T follicular helper cell (primary cell): ENCODE results near the gene PTPRM.

Source experiments
- DNase-seq: peaks from one replicate; pipeline ENCODE4 v3.0.0-alpha.2; 2020; ENCODE audit warnings: low read depth

PTPRM gene

DNA sequence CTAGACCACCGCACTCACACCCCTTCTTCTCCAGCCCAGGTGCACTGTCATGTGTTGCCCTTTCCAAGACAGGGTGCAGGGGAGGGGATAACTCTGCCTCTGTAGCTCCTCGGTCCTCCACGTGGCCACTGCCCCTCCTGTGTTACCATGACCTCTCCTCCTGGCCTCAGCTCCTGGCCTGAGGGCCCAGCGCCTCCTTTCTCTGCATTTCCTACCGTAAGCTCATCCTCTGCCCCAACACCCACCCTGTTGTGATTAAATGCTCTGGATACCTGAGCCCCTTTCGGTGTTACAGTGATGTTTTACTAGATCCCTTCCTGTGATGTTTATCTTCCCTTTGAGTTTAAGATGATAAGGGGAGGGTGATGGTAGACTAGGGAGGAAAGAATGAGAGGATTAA, 242.3 kb downstream of the PTPRM start:
- DNase-seq, result no peak

DNA sequence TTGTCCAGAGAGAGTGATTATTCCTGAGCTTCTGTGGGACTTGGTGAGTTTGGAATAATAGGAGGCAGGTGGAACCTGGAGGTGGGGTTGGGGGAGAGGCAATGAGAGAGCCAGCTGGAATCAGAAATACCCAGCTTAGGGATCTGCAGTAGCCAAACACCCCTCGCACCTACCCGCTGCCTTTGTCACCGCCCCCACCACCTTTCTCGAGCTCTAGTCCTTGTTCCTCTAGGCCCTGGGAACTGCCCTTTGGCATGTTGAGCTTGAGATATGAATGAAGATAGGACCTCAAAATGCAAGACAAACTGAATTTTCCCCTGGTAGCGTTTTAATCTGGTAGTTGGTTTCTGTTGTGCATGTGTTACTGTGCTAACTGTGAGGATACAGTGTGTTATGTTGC, 242.9 kb downstream of the PTPRM start:
- DNase-seq, result no peak

DNA sequence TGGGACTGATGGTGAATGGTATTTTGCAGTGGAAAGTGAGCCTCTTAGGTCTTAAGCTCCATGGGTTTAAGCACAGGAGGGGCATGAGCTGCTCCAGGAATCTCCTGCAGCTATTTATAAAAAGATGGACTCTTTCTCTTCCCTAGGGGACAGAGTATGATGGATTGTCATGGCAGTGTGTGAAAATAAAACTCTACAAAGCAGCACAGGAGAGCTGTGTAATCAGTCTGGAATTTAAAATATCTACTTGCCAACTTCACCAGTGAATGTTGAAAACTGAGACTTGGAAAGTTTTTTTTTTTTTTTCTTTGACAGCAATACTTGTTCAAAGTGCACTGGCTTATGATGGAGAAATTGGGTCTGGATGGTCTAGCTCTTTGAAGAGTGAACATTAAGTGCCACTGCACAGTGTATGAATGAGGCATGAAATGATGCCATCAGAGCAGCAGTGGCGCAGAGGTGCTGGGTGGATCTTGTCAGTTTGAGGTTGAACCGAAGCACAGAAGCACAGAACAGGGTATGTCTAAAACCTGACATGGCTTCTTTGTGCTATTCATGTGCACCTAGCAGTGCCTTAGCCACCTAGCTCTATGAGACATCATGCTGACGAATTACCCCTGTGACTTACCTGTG, 245.4 kb downstream of the PTPRM start:
- DNase-seq, result no peak

DNA sequence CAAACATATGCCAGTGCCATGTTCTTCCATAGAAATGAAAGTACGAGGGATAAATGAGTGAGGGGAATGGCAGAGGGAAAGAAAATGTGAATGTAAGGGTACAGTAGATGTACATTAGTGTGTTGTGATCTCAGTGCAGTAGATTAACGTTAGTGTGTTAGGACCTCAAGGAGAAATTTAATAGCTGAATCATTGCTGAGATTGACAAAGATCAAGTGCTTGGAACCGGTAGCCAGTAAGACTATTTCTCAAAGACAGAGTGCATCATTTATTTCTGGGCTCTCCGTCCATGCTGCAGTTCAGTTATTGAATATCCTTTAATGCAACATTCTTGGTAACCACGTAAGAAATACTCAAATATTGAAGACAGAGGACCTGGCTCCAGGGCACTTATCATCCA, 246.0 kb downstream of the PTPRM start:
- no peak for DNase-seq

DNA sequence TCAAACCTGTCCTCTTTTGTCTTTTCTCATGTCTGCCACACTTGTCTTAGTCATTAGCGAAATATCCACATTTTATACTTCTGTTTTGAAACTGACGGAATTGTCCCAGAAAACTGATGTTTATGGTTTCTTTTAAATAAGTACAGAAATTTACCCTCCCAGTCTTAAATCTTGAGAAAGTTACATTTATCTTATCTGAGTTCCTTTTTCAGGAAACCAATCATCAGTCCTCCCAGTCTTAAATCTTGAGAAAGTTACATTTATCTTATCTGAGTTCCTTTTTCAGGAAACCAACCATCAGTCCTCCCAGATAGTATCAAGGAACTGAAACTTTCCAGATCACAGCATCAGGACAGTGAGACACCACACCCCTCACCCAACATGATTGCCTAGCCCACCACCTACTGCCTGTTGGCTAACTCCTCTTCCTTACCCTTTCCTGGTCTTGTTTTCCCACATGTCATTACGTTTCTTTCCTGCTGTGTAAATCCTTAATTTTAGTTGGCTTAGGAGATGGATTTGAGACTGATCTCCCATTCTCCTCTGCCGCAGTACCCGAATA, 247.7 kb downstream of the PTPRM start:
- DNase-seq, result no peak

DNA sequence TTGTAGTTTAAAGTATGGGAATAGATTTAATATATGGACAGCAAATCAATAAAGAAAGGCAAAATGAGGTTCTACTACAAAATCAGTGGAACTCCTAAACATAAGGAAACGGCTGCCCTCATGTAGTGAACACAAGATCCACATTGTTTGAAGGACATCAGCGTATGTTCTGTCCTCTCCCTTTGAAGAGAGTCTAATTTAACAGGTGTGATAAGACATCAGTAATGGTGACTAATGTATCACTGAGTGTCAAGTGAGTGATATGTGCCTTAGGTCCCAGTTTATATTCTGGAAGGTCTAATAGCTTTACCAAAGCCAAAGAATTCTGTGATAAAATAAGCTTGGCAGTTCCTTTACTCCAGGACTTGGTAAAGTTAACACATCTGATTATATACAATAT, 248.7 kb downstream of the PTPRM start:
- no peak for DNase-seq

DNA sequence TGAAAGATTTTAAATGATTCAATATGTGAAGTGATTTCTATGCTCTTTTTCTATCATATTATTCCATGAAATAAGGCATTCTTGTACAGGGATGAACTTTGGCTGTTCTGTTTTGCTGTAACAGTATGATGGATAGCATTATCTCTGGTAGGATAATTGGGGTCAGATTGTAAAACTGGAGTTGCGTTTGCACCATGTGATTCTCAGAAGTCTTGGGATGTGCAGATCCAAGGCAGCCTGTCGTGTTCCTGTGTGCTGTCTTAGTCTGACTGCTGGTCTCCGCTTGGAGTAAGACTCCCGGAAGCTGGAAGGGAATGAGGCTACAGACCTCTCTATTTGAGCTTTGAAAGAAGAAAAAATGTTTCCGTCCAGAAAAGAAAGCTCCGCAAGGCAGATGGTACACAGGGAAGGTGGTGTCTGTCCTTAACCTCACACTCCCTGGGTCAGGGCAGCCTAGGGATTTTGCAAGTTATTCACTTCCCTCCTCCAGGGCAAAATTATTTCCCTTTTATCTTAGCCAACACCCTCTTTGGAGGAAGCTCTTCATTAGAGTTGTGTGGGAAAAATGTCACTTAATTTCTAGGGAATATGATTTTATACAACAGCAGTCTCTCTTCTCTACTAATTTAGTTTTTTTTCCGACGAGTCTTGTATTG, 250.6 kb downstream of the PTPRM start:
- no peak for DNase-seq

DNA sequence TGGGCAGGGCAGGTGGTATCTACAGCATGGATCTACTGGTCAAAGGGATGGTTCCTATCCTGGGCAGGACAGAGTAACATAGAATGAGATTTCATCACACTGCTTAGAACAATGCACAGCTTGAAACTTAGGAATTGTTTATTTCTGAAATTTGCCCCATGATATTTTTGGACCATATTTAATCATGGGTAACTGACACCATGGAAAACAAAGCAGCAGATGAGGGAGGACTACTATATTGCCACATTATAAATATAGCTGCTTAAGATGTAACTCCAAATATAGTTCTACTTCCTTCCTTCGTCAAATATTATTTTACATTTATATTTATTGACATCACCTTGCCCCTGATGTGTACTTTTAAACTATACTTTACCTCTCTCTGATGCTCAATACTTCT, 254.7 kb downstream of the PTPRM start:
- DNase-seq, result no peak

DNA sequence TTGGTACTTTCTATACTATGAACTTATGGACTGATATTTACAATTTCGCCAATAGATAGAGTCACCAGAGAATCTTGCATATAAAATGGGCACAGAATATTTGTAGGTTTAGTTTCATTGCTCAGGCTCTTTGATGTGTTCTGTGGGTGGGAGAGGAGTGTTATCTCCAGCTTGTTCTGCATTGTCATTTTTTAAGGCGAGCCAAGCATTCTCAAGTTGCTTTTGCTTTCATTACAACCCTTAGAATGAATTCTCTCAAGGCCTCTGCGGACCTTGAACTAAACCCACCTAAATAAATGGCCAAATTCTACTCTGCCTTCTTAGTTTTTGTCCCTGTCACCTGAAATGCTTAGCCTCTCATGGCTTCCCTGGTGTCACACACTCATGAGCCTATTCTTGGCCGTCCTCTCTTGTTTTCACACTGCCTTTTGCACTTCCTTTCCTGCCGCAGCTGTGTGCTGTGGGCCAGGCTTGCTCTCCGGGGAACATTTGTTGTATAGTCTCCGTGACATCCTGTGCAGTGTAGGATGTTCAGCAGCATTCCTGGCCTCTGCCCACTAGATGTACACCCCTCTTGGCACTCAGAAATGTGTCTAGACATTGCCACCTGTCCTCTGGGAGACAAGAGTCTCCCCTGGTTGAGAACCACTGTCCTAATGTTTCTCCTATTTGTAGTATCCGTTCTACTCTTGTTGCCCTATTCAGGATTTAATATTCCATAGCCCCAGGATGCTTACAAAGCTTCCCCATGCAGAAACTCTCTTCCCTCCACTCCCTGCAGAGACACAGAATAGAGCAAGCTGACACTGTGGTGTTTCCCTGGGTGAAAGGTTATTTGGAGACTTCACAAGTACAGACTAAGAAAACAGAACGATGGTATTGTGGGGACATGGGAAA, 255.6 kb downstream of the PTPRM start:
- DNase-seq, result no peak

DNA sequence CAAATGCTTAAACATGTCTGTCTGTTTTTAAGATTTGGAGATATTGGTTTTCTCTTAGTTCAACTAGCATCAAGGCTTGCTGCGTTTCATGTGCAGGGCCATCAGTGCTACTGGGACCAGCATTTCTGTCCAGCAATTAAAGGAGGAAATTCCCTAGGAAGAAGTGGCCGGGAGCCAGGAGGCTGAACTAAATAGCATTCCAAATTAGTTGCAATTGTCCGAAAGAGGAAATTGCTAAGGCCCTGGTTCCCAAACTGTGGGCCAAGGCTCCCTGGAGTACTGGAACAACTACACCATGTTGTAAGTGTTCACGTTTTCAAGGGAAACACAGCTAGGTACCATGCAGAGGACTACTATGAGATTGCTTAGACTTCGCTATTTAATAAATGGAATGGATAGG, 257.9 kb downstream of the PTPRM start:
- no peak for DNase-seq

DNA sequence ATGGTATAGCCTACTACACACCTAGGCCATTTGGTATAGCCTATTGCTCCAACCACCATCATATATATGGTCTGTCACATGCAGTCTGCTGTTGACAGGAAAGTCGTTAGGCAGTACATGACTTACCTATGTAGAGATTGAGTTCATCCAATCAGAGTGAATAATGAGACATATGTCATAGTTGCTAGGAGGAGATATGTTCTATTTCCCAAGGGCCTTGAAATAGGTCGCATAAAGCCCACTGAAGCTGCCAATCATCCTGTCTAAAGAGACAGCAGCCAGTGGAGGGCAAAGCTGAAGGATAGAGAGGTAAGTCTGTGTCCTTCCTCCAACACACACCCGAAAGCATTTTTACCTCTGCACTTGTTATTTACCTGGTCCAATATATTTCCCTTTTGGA, 263.4 kb downstream of the PTPRM start:
- DNase-seq, result no peak

DNA sequence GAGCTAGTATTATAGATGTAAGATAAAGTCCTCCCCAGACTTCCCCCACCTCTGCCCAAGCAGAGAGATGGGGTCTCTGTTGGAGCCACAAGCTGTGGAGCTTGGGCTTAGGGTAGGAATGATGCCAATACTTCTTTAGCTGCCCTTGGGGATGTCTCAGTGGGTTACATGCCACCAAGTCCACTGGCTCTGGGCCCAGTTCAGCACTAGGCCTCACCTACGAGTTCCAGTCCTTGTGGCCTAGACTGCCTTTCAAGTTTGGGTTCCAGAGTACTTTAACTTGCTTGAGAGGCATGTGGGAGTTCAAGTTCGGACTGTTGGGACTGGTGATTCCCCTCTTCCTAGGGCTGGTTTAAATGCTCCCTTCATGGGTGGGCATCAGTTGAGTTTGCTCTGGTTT, 272.4 kb downstream of the PTPRM start:
- DNase-seq, result no peak

DNA sequence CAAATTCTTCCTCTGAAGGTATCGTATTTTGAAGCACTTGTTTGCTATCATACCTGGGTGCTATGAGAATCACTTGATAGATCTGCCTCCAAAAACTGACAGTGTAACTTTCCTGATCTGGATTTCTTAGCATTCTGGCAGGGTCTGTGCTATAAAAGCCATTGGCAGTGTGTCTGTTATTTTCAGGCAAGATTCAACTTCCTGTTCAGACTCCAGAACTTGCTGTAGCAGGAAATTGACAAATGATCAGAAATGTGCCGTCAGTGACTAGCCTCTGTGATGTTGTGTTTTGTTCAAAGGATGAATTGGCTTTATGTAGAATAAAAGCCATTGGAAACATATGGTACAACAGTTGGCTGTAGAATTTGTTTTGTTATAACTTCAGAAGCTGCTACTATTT, 273.3 kb downstream of the PTPRM start:
- no peak for DNase-seq

DNA sequence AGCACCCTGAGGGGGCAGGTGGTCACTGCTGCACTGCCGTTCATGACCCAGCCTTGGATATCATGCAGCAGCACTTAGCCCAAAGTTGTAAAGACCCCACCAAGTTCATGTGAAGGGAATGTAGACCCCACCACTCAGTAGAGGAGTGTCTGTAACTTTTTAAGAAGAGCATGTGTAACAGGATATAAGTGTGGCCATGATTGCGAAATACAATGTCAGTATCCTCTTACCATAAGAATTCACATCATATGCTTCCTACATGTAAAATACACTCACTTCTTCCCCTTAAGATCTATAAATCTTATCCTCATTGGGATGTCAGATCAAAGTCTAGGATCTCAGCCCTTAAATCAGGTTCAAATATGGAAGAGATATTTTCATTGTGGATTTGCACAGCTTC, 276.9 kb downstream of the PTPRM start:
- DNase-seq, result no peak

DNA sequence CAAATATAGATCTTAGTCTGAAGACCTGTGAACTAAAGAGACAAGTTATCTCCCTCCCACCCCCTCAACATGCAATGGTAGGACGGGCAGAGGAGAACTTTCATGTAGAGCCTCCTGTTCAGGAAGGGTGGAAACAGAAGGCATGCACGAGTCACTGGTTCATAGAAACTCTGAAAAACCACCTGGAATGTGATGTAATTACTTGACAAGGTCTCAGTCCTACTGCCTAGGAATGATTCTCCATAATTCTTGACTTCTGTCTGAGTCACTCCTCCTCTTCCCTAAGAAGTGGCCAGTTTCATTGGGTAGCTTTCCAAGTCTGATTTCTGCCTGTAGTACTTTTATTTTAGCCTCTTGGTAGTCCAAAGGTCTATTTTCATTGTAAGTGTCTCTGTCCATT, 277.3 kb downstream of the PTPRM start:
- no peak for DNase-seq

DNA sequence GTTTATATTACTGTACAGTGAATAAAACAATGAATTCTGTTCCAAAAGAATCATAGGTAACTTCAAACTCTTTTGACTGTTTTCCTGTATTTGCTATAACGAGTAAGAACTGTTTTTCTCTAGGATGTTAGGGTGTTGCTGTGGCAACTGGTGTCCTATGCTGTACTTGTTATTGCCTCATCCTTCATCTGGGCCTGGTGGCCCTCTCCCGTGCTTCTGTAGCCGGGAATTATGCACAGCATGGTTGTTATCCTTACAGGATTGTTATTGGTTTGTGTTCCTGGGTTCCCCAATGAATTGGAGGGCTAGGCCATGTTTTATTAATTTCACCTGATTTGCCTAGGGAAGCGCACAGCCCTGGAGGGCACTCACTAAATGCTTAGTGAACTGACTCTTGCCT, 279.2 kb downstream of the PTPRM start:
- DNase-seq, result no peak

DNA sequence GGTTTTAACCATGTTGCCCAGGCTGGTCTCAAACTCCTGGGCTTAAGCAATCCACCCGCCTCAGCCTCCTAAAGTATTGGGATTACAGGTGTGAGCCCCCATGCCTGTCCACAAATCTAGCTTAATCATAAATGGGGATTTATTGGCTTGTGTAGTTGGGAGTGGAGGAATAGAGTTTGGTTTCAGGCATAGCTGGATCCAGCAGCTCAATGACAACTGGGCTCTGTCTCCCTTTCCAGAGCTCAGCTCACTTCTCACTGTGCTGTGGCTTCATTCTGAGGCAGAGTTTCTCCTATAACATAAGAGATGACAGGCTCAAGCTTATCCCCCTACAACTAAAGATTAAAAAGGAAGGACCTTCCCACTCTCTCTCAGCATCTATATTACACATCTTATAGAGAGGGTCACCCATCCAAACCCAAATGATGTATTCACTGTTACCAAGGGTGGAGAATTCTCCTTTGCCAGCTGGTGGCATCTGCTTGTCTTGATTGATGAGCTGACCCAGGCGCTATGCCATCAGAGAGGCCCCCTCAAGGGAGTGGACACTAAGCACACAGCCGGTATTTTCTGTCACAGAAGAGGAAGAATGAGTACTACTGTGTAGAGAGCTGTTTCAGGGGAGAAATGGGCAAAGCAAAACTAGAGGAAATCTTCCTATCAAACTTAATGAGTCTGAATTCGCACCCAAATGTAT, 280.4 kb downstream of the PTPRM start:
- DNase-seq, result no peak

DNA sequence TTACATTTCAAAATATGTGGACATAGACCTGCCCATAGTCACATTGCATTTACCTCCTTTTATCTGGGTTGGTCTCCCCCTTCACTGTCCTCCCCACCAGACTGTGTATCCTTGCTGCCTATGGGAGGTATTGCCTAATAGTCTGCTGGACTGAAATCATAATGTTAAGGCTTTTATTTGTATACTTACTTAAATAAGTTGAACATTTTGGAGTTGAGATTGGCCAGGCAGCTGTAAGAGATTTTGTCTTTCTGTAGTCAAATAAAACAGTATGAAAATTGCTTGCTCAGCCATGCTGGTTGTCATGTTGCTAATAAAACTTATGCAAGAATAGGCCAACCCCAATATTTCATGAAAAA, 280.9 kb downstream of the PTPRM start:
- no peak for DNase-seq

DNA sequence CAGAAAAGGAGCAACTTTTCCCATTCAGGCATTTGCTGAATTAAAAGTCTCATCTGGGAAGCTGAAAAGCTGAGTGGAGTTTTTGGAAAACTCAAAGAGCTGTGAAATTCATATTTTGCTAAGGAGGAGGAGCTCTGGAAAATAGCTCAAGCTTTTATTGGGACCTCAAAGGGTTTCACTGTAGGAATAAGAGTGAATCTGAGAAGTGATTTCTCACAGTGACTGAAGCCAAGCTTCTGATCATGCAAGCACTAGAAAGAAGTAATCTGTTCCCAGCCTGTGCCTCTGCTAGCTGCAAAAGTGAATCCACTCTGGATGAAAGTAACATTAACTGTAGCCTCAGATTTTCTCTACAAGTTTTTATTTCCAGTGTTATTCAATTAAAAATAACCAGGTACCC, 283.3 kb downstream of the PTPRM start:
- no peak for DNase-seq

DNA sequence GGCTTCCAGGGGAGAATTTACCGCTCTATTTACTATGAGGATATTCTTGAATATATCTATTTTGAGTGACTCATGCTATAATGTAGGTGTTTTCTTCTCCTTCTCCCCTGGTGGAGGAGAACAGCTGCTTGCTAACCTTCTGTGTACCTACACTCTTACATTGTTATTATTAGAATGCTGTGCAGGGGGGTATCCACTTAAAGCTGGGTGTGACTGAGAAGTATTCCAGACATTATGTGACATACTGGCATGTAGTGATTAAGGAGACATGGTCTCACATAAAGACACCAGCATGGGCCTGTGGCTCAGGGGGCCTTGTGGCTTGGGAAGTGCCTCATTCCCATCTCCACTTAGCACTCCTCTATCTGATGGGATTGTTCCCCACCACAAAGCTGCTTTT, 287.9 kb downstream of the PTPRM start:
- no peak for DNase-seq

DNA sequence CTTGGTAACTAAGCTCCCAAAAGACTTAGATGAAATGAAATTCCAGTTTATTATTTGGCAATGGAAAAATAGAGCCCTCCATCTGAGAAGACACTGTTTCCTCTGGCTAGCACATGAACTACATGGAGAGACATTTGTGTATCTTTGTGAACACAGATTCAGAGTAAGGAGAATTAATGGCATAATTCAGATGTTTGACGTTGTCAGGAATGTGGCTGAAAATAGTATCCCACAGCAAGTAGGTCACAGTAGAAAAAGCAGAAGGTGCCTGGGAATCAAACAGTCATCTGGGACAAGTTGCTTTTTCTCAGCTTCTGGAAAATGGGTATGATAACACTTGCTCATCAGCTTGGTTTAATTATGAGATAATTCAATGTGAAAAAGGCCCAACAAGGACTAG, 288.6 kb downstream of the PTPRM start:
- no peak for DNase-seq

DNA sequence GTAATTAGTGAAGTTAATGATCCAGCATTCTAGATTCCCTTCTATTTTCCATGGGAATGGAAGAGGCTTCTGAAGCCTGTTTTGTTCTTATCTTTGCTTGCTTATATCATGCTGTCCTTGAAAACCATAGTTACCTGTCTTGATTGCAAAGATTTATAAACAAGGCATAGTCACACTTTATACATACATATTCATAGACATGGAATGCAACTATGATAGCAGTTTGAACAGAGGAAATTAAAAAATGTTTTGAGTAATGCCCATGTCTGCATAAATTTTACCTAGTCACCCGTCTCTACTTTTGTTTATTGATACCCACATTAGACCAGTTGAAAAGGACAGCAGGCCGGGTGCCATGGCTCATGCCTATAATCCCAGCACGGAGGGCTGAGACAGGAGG, 289.0 kb downstream of the PTPRM start:
- DNase-seq, result no peak
